Body of pancreas (tissue), 4 donors: ENCODE results near the gene CPXM2. TPM values are rescaled to one million over a fixed set of nuclear protein-coding genes. Genes with fewer than 3 reads are reported as not detected.

Experiments
- ATAC-seq: fragments of 150-250 bp; one replicate; pipeline ENCODE4 v1.9.1; 2016
- DNase-seq, 4 donors: peaks; one replicate each; pipeline ENCODE4 v3.0.0-alpha.2; 2019
- H3K27ac ChIP-seq, 4 donors: fragments of 200-600 bp; sonication (generic); 1 replicate in 3 of 4; 2 replicates in 1 of 4; pipeline versions ENCODE4 v1.5.1 to v1.6.1; 2016 to 2019; ENCODE audit warnings: mild to moderate bottlenecking in 1 of 4, mixed read lengths in 1 of 4, moderate library complexity in 1 of 4
- H3K27me3 ChIP-seq, 2 donors: fragments of 200-600 bp; sonication (generic); one replicate each; pipeline ENCODE4 v1.6.0; 2016; ENCODE audit warnings: mild to moderate bottlenecking in 1 of 2
- H3K36me3 ChIP-seq, 2 donors: fragments of 200-600 bp; sonication (generic); replicated peaks in 1 of 2; 2 replicates each; pipeline ENCODE4 v1.5.1; 2016; ENCODE audit warnings: low read depth in 2 of 2; ENCODE audit not compliant: insufficient read depth in 1 of 2
- H3K4me1 ChIP-seq: fragments of 200-600 bp; sonication (generic); one replicate; pipeline ENCODE4 v1.6.0; 2016
- H3K4me3 ChIP-seq, 2 donors: fragments of 200-600 bp; sonication (generic); 1 replicate in 1 of 2; 2 replicates in 1 of 2; pipeline ENCODE4 v1.5.1; 2016 to 2019
- H3K9me3 ChIP-seq, 3 donors: fragments of 200-600 bp; sonication (generic); 1 replicate in 2 of 3; 2 replicates in 1 of 3; pipeline ENCODE4 v1.5.1; 2016
- CTCF ChIP-seq, 7 experiments: fragments of 450-650 bp in 4 of 7; fragments of 200-600 bp in 3 of 7; sonication (generic) in 3 of 7; IDR thresholded peaks; one replicate each; pipeline ENCODE4 v1.5.1; 2016 to 2019; ENCODE audit warnings: antibody characterized with exemption in 7 of 7
- POLR2A ChIP-seq, 3 donors: fragments of 450-650 bp; IDR thresholded peaks; one replicate each; pipeline ENCODE4 v1.6.1; 2016; ENCODE audit warnings: antibody characterized with exemption in 3 of 3, mild to moderate bottlenecking in 2 of 3
- WGBS, 2 donors: methylation state at CpG; one replicate each; pipeline ENCODE4 v1.1.5; 2017; 5-methylcytosine and 5-hydroxymethylcytosine counted together
- intact Hi-C: fragments of 100-400 bp; cut with DNase I; formaldehyde crosslinking; loops from one replicate; pipeline ENCODE4 v1.15.1; 2023
- total RNA-seq, 2 donors: library from RNA; depleted of rRNA; stranded (reverse); fragments of >200 nt; gene quantifications; one replicate each; pipeline ENCODE4 v1.1.0, GENCODE V29; 2016

Gene CPXM2
- total RNA-seq, 2 donors from 2014 or later: 4.2 to 8.2 TPM

GRCh38 chr10:123729523-123729922 is 162.1 kb downstream of the CPXM2 start:
- intact Hi-C loops: no loop called here
- WGBS, 2 donors: 44 to 51% methylated on average over 6 of the region's 6 CpGs

GRCh38 chr10:123726836-123727235 is 164.8 kb downstream of the CPXM2 start:
- H3K27ac ChIP-seq: no peak overlapping the region
- H3K4me3 ChIP-seq: no peak overlapping the region
- WGBS, 2 donors: 63 to 69% methylated on average over 2 of the region's 2 CpGs
- H3K27me3 ChIP-seq: no peaks in the 10 kb centered on the region
- no peak for DNase-seq
- H3K9me3 ChIP-seq: no peaks in the 10 kb centered on the region
- intact Hi-C loops: no loop called here
- H3K36me3 ChIP-seq: no peaks in the 10 kb centered on the region
- H3K4me1 ChIP-seq: no peaks in the 10 kb centered on the region
- ATAC-seq: no peak
- no peak for TF ChIP-seq CTCF (IDR thresholded peaks at IDR 0.05)
- TF ChIP-seq POLR2A (IDR thresholded peaks at IDR 0.05): no peak

More at GRCh38 chr10:123729523-123729922, 162.1 kb downstream of the CPXM2 start:
- TF ChIP-seq POLR2A (IDR thresholded peaks at IDR 0.05): no peak
- TF ChIP-seq CTCF (IDR thresholded peaks at IDR 0.05): no peak
- Histone ChIP-seq H3K27ac (no peak overlapping the region), H3K4me3 (no peak overlapping the region), H3K36me3 (no peaks in the 10 kb centered on the region), H3K9me3 (no peaks in the 10 kb centered on the region), H3K4me1 (no peaks in the 10 kb centered on the region), H3K27me3 (no peaks in the 10 kb centered on the region)
- DNase-seq (no peak), ATAC-seq (no peak)

- intact Hi-C loops: no loop called here
- ATAC-seq: no peak
Measured at GRCh38 chr10:123726381-123726780, 165.2 kb downstream of the CPXM2 start.

GRCh38 chr10:123724747-123725146 is 166.9 kb downstream of the CPXM2 start:
- ATAC-seq (no peak), DNase-seq (no peak)
- Histone ChIP-seq H3K27me3 (no peaks in the 10 kb centered on the region), H3K9me3 (no peaks in the 10 kb centered on the region), H3K27ac (no peak overlapping the region), H3K4me1 (no peaks in the 10 kb centered on the region), H3K36me3 (no peaks in the 10 kb centered on the region), H3K4me3 (no peak overlapping the region)
- intact Hi-C loops: no loop called here
- WGBS, 2 donors: 70 to 78% methylated on average over 12 of the region's 12 CpGs
- TF ChIP-seq CTCF (IDR thresholded peaks at IDR 0.05) (no peak), POLR2A (IDR thresholded peaks at IDR 0.05) (no peak)

More at GRCh38 chr10:123726381-123726780, 165.2 kb downstream of the CPXM2 start:
- whole genome bisulfite sequencing, 2 donors: 50% methylated on average over 3 of the region's 3 CpGs
- Histone ChIP-seq H3K27ac (no peak overlapping the region), H3K36me3 (no peaks in the 10 kb centered on the region), H3K4me3 (no peak overlapping the region), H3K27me3 (no peaks in the 10 kb centered on the region), H3K4me1 (no peaks in the 10 kb centered on the region), H3K9me3 (no peaks in the 10 kb centered on the region)
- TF ChIP-seq CTCF (IDR thresholded peaks at IDR 0.05): no peak
- no peak for TF ChIP-seq POLR2A (IDR thresholded peaks at IDR 0.05)
- DNase-seq: no peak

- intact Hi-C loops: no loop called here
- no peak overlapping the region for H3K4me3 ChIP-seq
- DNase-seq: no peak
- no peak overlapping the region for H3K27ac ChIP-seq
- no peak for ATAC-seq
- H3K9me3 ChIP-seq: no peaks in the 10 kb centered on the region
- H3K27me3 ChIP-seq: no peaks in the 10 kb centered on the region
- H3K36me3 ChIP-seq: no peaks in the 10 kb centered on the region
- H3K4me1 ChIP-seq: no peaks in the 10 kb centered on the region
- TF ChIP-seq CTCF (IDR thresholded peaks at IDR 0.05) (no peak), POLR2A (IDR thresholded peaks at IDR 0.05) (no peak)
- 52 to 66% methylated on average over 2 of the region's 2 CpGs for WGBS, 2 donors
Measured at GRCh38 chr10:123722351-123722750, 169.3 kb downstream of the CPXM2 start.
